ENCODE measurements around the gene UBAC2.
"Not testable (repeated sequence)": the region's sequence is repeated elsewhere in the genome, so short reads cannot be mapped to it uniquely, and the experiment has no call there.

The UBAC2 gene

GRCh38 chr13:99408703-99409000 lies 208.0 kb downstream of the UBAC2 start:
- no peak for ATAC-seq
- no peak for TF ChIP-seq TCF4 (CRISPR knock-in tag; IDR thresholded peaks at IDR 0.05; ENCODE audit: borderline replicate concordance)

- ATAC-seq, result not testable (repeated sequence)
Observed at GRCh38 chr13:99409461-99410083, 208.9 kb downstream of the UBAC2 start.

GRCh38 chr13:99410646-99411475 lies 210.2 kb downstream of the UBAC2 start:
- not testable (repeated sequence) for ATAC-seq

GRCh38 chr13:99412856-99413255 lies 212.2 kb downstream of the UBAC2 start:
- TF ChIP-seq CREB5 (CRISPR knock-in tag; IDR thresholded peaks at IDR 0.05; ENCODE audit: low read depth) (no peak), OSR1 (CRISPR knock-in tag; IDR thresholded peaks at IDR 0.05) (no peak), ARNTL (CRISPR knock-in tag; IDR thresholded peaks at IDR 0.05; ENCODE audit: borderline replicate concordance, low read depth) (no peak), PPARA (CRISPR knock-in tag; IDR thresholded peaks at IDR 0.05; ENCODE audit: borderline replicate concordance) (no peak), ZNF8 (CRISPR knock-in tag; IDR thresholded peaks at IDR 0.05) (no peak), ZFP30 (CRISPR knock-in tag; IDR thresholded peaks at IDR 0.05) (no peak), TCF4 (CRISPR knock-in tag; IDR thresholded peaks at IDR 0.05; ENCODE audit: borderline replicate concordance) (no peak), TOX (CRISPR knock-in tag; IDR thresholded peaks at IDR 0.05; ENCODE audit: borderline replicate concordance) (no peak), ZC3H10 (CRISPR knock-in tag; IDR thresholded peaks at IDR 0.05) (no peak), ZFP3 (CRISPR knock-in tag; IDR thresholded peaks at IDR 0.05) (no peak), PATZ1 (CRISPR knock-in tag; IDR thresholded peaks at IDR 0.05; ENCODE audit: borderline replicate concordance) (no peak), ZNF565 (CRISPR knock-in tag; conservative IDR thresholded peaks at IDR 0.05; ENCODE audit: low read depth) (no peak)
- ATAC-seq, result no peak

GRCh38 chr13:99414048-99414995 lies 213.7 kb downstream of the UBAC2 start:
- TF ChIP-seq ESRRG (CRISPR knock-in tag; IDR thresholded peaks at IDR 0.05) (no peak), ZNF8 (CRISPR knock-in tag; IDR thresholded peaks at IDR 0.05) (no peak), ARNTL (CRISPR knock-in tag; IDR thresholded peaks at IDR 0.05; ENCODE audit: borderline replicate concordance, low read depth) (no peak), TOX (CRISPR knock-in tag; IDR thresholded peaks at IDR 0.05; ENCODE audit: borderline replicate concordance) (no peak), SNAI2 (CRISPR knock-in tag; IDR thresholded peaks at IDR 0.05) (no peak), CSDC2 (CRISPR knock-in tag; IDR thresholded peaks at IDR 0.05) (no peak), CSRNP3 (CRISPR knock-in tag; IDR thresholded peaks at IDR 0.05) (no peak), OSR1 (CRISPR knock-in tag; IDR thresholded peaks at IDR 0.05) (no peak), RARB (CRISPR knock-in tag; IDR thresholded peaks at IDR 0.05) (no peak), TCF4 (CRISPR knock-in tag; IDR thresholded peaks at IDR 0.05; ENCODE audit: borderline replicate concordance) (no peak), CREB5 (CRISPR knock-in tag; IDR thresholded peaks at IDR 0.05; ENCODE audit: low read depth) (no peak), PPARA (CRISPR knock-in tag; IDR thresholded peaks at IDR 0.05; ENCODE audit: borderline replicate concordance) (no peak), POU6F1 (CRISPR knock-in tag; IDR thresholded peaks at IDR 0.05; ENCODE audit: borderline replicate concordance, low read depth) (no peak)
- ATAC-seq, result no peak
